Spleen (tissue), 11 donors: ENCODE results near the gene CTNNBL1. TPM values are rescaled to one million over a fixed set of nuclear protein-coding genes. Genes with fewer than 3 reads are reported as not detected.
A peak's percentile ranks its signal among the peaks of the same experiment; 100 is the strongest.

Experiments used
- DNase-seq: peaks from one replicate; pipeline ENCODE4 v3.0.0-alpha.2; 2020
- H3K27ac ChIP-seq, 8 donors: fragments of 200-600 bp; sonication (generic) in 7 of 8; 1 replicate in 4 of 8; 2 replicates in 4 of 8; pipeline versions ENCODE4 v1.5.0 to v1.8.0; 2016 to 2021; ENCODE audit warnings: inconsistent platforms in 4 of 8, mild to moderate bottlenecking in 4 of 8, moderate library complexity in 1 of 8
- H3K27me3 ChIP-seq, 7 donors: fragments of 200-600 bp; sonication (generic) in 6 of 7; replicated peaks in 1 of 7; 1 replicate in 4 of 7; 2 replicates in 3 of 7; pipeline versions ENCODE4 v1.5.0 to v1.8.0; 2016 to 2021; ENCODE audit warnings: inconsistent platforms in 3 of 7, mild to moderate bottlenecking in 1 of 7
- H3K36me3 ChIP-seq, 6 donors: fragments of 200-600 bp; sonication (generic) in 5 of 6; 1 replicate in 4 of 6; 2 replicates in 2 of 6; pipeline versions ENCODE4 v1.5.0 to v1.8.0; 2016 to 2021; ENCODE audit warnings: inconsistent platforms in 2 of 6
- H3K4me1 ChIP-seq, 6 donors: fragments of 200-600 bp; sonication (generic) in 5 of 6; 1 replicate in 3 of 6; 2 replicates in 3 of 6; pipeline versions ENCODE4 v1.5.0 to v1.8.0; 2016 to 2021; ENCODE audit warnings: inconsistent platforms in 3 of 6
- H3K4me3 ChIP-seq, 8 donors: fragments of 200-600 bp; sonication (generic) in 7 of 8; 1 replicate in 4 of 8; 2 replicates in 4 of 8; pipeline versions ENCODE4 v1.5.0 to v1.8.0; 2016 to 2021; ENCODE audit warnings: inconsistent platforms in 4 of 8, mild to moderate bottlenecking in 4 of 8, moderate library complexity in 2 of 8
- H3K9me3 ChIP-seq, 8 donors: fragments of 200-600 bp; sonication (generic) in 7 of 8; 1 replicate in 4 of 8; 2 replicates in 4 of 8; pipeline versions ENCODE4 v1.5.0 to v1.8.0; 2016 to 2021; ENCODE audit warnings: inconsistent platforms in 4 of 8
- CTCF ChIP-seq, 11 experiments: fragments of 200-600 bp in 7 of 11; fragments of 450-650 bp in 4 of 11; sonication (generic) in 4 of 11; IDR thresholded peaks in 8 of 11; conservative IDR thresholded peaks in 3 of 11; 1 replicate in 7 of 11; 2 replicates in 4 of 11; pipeline versions ENCODE4 v1.4.0 to v1.8.0; 2016 to 2021; ENCODE audit warnings: antibody characterized with exemption in 11 of 11, inconsistent platforms in 4 of 11, mild to moderate bottlenecking in 1 of 11
- POLR2A ChIP-seq, 3 donors: fragments of 450-650 bp; IDR thresholded peaks; one replicate each; pipeline ENCODE4 v1.5.1; 2017; ENCODE audit warnings: antibody characterized with exemption in 3 of 3, mild to moderate bottlenecking in 1 of 3
- POLR2AphosphoS5 ChIP-seq, 3 donors: sonication (generic); formaldehyde crosslinking; IDR thresholded peaks; one replicate each; pipeline ENCODE4 v1.5.1; 2017; ENCODE audit warnings: antibody characterized with exemption in 3 of 3
- WGBS, 5 donors: extraction: QIAGEN DNeasy Blood & Tissue Kit in 3 of 5; methylation state at CpG; one replicate each; pipeline versions ENCODE4 v1.1.5 to v1.1.7; 2013 to 2018; 5-methylcytosine and 5-hydroxymethylcytosine counted together
- intact Hi-C: fragments of 100-400 bp; cut with DNase I; formaldehyde crosslinking; loops from one replicate; pipeline ENCODE4 v1.15.0; 2023; ENCODE audit warnings: low total_unique reads
- polyA plus RNA-seq, 3 donors: library from polyadenylated mRNA; stranded (reverse); fragments of 200-250 nt; gene quantifications; one replicate each; pipeline ENCODE4 v1.2.1, GENCODE V29; 2013
- total RNA-seq, 7 donors: library from RNA; depleted of rRNA in 3 of 7; stranded (reverse); fragments of >200 nt in 3 of 7; fragmentation: NEBNext Ultra II Directional in 4 of 7; extraction: Animal tissue kit (Norgen Biotek cat#: 25700) in 4 of 7; gene quantifications; one replicate each; pipeline versions ENCODE4 v1.1.0 to v1.2.1, GENCODE V29; 2016 to 2021
- donor health status: healthy with polysubstance abuse.
- donor health status: DM: no; HTN: no; CAD: no; lungs with moderate emphysema.
- donor health status: DM: no; HTN: no; CAD: no.
- donor health status: Bipolar disorder and iron deficiency.
- donor health status: healthy.
- donor health status: DM: no; HTN: no; CAD: no.
- donor health status: DM: yes; HTN: yes; CAD: no.

CTNNBL1 gene
- total and polyA plus RNA-seq, 10 donors: 46.5 to 135 (median 82.9) TPM

GRCh38 chr20:37692459-37693166 lies 1.2 kb upstream of the CTNNBL1 start:
- Histone ChIP-seq H3K27ac (no peak overlapping the region), H3K9me3 (no peaks in the 10 kb centered on the region), H3K4me3 (no peak overlapping the region), H3K4me1 (peaks cover 12 to 43% (median 35%) of the 10 kb centered on the region in 6 donors), H3K27me3 (peaks cover 0 to 36% (median 0%) of the 10 kb centered on the region in 7 donors), H3K36me3 (peaks cover 0 to 6% (median 0%) of the 10 kb centered on the region in 6 donors)
- intact Hi-C loops: no loop called here
- TF ChIP-seq CTCF (IDR thresholded peaks at IDR 0.05 in 8 of 11, conservative IDR thresholded peaks at IDR 0.05 in 3 of 11): no peak
- no peak for TF ChIP-seq POLR2A (IDR thresholded peaks at IDR 0.05)
- no peak for TF ChIP-seq POLR2AphosphoS5 (IDR thresholded peaks at IDR 0.05)
- no peak for DNase-seq
- 87 to 98% (median 93%) methylated on average over 8 of the region's 8 CpGs for WGBS, 5 donors

DNA sequence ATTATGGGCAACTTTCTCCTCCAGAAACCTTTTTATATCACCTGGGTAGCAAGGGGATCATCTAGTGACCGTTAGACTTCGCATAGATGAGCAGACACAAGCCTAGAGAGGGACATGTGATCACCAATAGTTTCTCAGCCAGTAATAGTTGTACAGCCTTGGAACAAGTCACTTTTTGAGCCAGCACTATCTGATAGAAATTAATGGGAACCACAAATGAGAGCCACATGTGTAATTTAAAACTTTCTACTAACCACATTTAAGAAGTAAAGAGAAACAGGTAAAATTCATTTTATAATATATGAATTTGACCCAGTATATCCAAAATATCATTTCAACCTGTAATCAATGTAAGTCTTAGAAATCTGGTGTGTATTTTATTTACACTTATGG lies 592 bp upstream of the CTNNBL1 start:
- DNase-seq: no peak
- Histone ChIP-seq H3K27me3 (peaks cover 0 to 36% (median 0%) of the 10 kb centered on the region in 7 donors), H3K4me3 (peak overlapping the region; percentile 71 to 87 (median 78)), H3K9me3 (no peaks in the 10 kb centered on the region), H3K27ac (peak overlapping the region in 6 of 8 donors; percentile 53 to 88 (median 84)), H3K36me3 (peaks cover 0 to 6% (median 0%) of the 10 kb centered on the region in 6 donors), H3K4me1 (peaks cover 15 to 50% (median 41%) of the 10 kb centered on the region in 6 donors)
- no peak for TF ChIP-seq CTCF (IDR thresholded peaks at IDR 0.05 in 8 of 11, conservative IDR thresholded peaks at IDR 0.05 in 3 of 11)
- TF ChIP-seq POLR2AphosphoS5 (IDR thresholded peaks at IDR 0.05): no peak
- no peak for TF ChIP-seq POLR2A (IDR thresholded peaks at IDR 0.05)
- intact Hi-C loops: no loop called here
- WGBS, 5 donors: 81 to 95% (median 89%) methylated on average over 2 of the region's 2 CpGs

- peaks cover 0 to 6% (median 0%) of the 10 kb centered on the region in 6 donors for H3K36me3 ChIP-seq
- intact Hi-C loops: no loop called here
- TF ChIP-seq POLR2AphosphoS5 (IDR thresholded peaks at IDR 0.05) (no peak), POLR2A (IDR thresholded peaks at IDR 0.05) (no peak), CTCF (IDR thresholded peaks at IDR 0.05 in 8 of 11, conservative IDR thresholded peaks at IDR 0.05 in 3 of 11) (no peak)
- peaks cover 19 to 75% (median 63%) of the 10 kb centered on the region in 6 donors for H3K4me1 ChIP-seq
- DNase-seq: no peak
- peaks cover 0 to 16% (median 0%) of the 10 kb centered on the region in 7 donors for H3K27me3 ChIP-seq
- H3K27ac ChIP-seq: peak overlapping the region in 3 of 8 donors; percentile 82 to 86 (median 82)
- peak overlapping the region in 4 of 8 donors; percentile 76 to 85 (median 80) for H3K4me3 ChIP-seq
- WGBS, 5 donors: 60 to 89% (median 79%) methylated on average over 3 of the region's 3 CpGs
- H3K9me3 ChIP-seq: no peaks in the 10 kb centered on the region
Observed at GRCh38 chr20:37695684-37696342, 2.0 kb downstream of the CTNNBL1 start.

DNA sequence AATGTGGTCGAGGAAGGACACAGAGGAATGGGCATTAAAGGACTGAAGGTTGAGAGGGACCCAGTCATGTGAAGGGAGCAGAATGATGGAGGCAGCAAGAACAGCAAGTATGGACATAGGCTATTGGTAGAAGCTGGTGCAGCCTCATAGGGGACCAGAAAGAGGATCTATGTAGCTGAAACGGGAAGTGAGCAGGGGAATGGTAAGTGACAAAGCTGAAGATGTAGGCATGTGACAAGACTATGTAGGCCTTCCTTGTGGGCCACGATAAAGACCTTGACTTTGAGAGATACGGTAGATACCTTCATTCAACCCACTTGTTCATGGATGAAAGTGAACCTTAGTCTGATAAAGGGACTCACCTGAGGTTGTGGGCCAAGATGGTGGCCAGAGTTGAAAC lies 3.5 kb downstream of the CTNNBL1 start:
- Histone ChIP-seq H3K27me3 (peaks cover 0 to 1% (median 0%) of the 10 kb centered on the region in 7 donors), H3K9me3 (no peaks in the 10 kb centered on the region), H3K27ac (peak overlapping the region in 6 of 8 donors; percentile 25 to 68 (median 42)), H3K4me3 (no peak overlapping the region), H3K36me3 (peaks cover 0 to 9% (median 0%) of the 10 kb centered on the region in 6 donors), H3K4me1 (peaks cover 19 to 90% (median 68%) of the 10 kb centered on the region in 6 donors)
- intact Hi-C loops: no loop called here
- TF ChIP-seq POLR2AphosphoS5 (IDR thresholded peaks at IDR 0.05) (peak in 1 of 3 donors; percentile 52), POLR2A (IDR thresholded peaks at IDR 0.05) (no peak)
- DNase-seq: no peak
- 56 to 62% (median 57%) methylated on average over 4 of the region's 4 CpGs for WGBS, 5 donors
